K562 (cell line): ENCODE results near the gene CAMK2B. TPM values are rescaled to one million over a fixed set of nuclear protein-coding genes. Genes with fewer than 3 reads are reported as not detected.

Experiments
- ATAC-seq: fragments of 200-7000 bp; cut with Tn5 transposase; 3 replicates; pipeline ENCODE4 v1.9.1; 2020; ENCODE audit warnings: moderate library complexity
- BruUV-seq: library from RNA; stranded (reverse); fragments of 400-500 nt; replicated peaks from 2 replicates; lab custom pipeline; 2021; lab: Mats Ljungman, UMichigan
- CTCF ChIA-PET: fragments of 300-600 bp; formaldehyde crosslinking; extraction: SDS; loops from one replicate; lab custom pipeline; 2021; ENCODE audit warnings: low intra/inter-chr PET ratio; lab: Yijun Ruan, JAX
- POLR2A ChIA-PET: fragments of 300-600, 350-650 bp; sonication (Branson Sonifier 250); formaldehyde crosslinking; extraction: SDS; loops from one replicate; lab custom pipeline; 2021; ENCODE audit warnings: antibody characterized with exemption, inconsistent platforms; lab: Yijun Ruan, JAX
- DNase-seq, 4 experiments: peaks; one replicate each; pipeline versions ENCODE4 v3.0.0 to v3.0.0-alpha.2; 2011 to 2018; ENCODE audit warnings: low spot score in 3 of 4, mixed read lengths in 3 of 4; ENCODE audit errors: extremely low read depth in 1 of 4
- FAIRE-seq: peaks from 2 replicates; lab custom pipeline; 2011; peaks lifted over from hg19 to GRCh38; lab: Jason Lieb, UNC
- H2AFZ ChIP-seq: 2 replicates; pipeline ENCODE4 v1.6.0; 2011; ENCODE audit warnings: low read depth, low read length, control low read depth, inconsistent platforms
- H3K27ac ChIP-seq: fragments of 200-600 bp; 3 replicates; pipeline ENCODE4 v1.8.0; 2011; ENCODE audit warnings: low read depth, mild to moderate bottlenecking, control low read depth, inconsistent platforms, low read length, moderate library complexity, mixed read lengths; ENCODE audit errors: extremely low read depth
- H3K27me3 ChIP-seq, 2 experiments: fragments of 300-600 bp in 1 of 2; 2 replicates in 1 of 2; 3 replicates in 1 of 2; pipeline versions ENCODE4 v1.6.0 to v1.8.0; 2011; ENCODE audit warnings: inconsistent platforms in 2 of 2, low read length in 2 of 2, mild to moderate bottlenecking in 1 of 2, mixed read lengths in 1 of 2, moderate library complexity in 1 of 2; ENCODE audit not compliant: control insufficient read depth in 2 of 2, insufficient read depth in 2 of 2
- H3K36me3 ChIP-seq: fragments of 300-600 bp; 3 replicates; pipeline ENCODE4 v1.8.0; 2011; ENCODE audit warnings: mild to moderate bottlenecking, low read length, inconsistent platforms; ENCODE audit not compliant: control insufficient read depth, insufficient read depth
- H3K4me1 ChIP-seq, 2 experiments: fragments of 200-600 bp in 1 of 2; replicated peaks in 1 of 2; 2 replicates in 1 of 2; 3 replicates in 1 of 2; pipeline versions ENCODE4 v1.5.1 to v1.8.0; 2011; ENCODE audit warnings: inconsistent platforms in 2 of 2, low read length in 2 of 2, mild to moderate bottlenecking in 1 of 2, mixed read lengths in 1 of 2, moderate library complexity in 1 of 2; ENCODE audit not compliant: control insufficient read depth in 2 of 2, insufficient read depth in 2 of 2
- H3K4me2 ChIP-seq: 2 replicates; pipeline ENCODE4 v1.6.1; 2011; ENCODE audit warnings: low read length, control low read depth, inconsistent platforms, mixed read lengths; ENCODE audit not compliant: insufficient read depth
- H3K4me3 ChIP-seq: fragments of 200-600 bp; sonication (generic), shearing (Covaris generic); 2 replicates; pipeline ENCODE4 v1.5.1; 2016; ENCODE audit warnings: control low read depth, inconsistent platforms
- H3K79me2 ChIP-seq: fragments of 200-600 bp; 3 replicates; pipeline ENCODE4 v1.8.0; 2011; ENCODE audit warnings: low read length, inconsistent platforms; ENCODE audit not compliant: control insufficient read depth, insufficient read depth
- H3K9ac ChIP-seq, 2 experiments: 2 replicates each; pipeline versions ENCODE4 v1.6.0 to v1.6.1; 2011; ENCODE audit warnings: low read depth in 2 of 2, low read length in 2 of 2, control low read depth in 1 of 2, inconsistent platforms in 1 of 2, mild to moderate bottlenecking in 1 of 2, mixed read lengths in 1 of 2; ENCODE audit not compliant: insufficient read depth in 1 of 2
- H3K9me1 ChIP-seq: one replicate; pipeline ENCODE4 v1.6.0; 2011; ENCODE audit warnings: inconsistent platforms, mild to moderate bottlenecking, low read length, moderate library complexity; ENCODE audit not compliant: control insufficient read depth, insufficient read depth
- H3K9me3 ChIP-seq: replicated peaks from 2 replicates; pipeline ENCODE4 v1.5.1; 2011; ENCODE audit warnings: low read depth, low read length, inconsistent platforms; ENCODE audit not compliant: control insufficient read depth, insufficient read depth
- H4K20me1 ChIP-seq: replicated peaks from 2 replicates; pipeline ENCODE4 v1.6.1; 2011; ENCODE audit warnings: low read length, inconsistent platforms, mixed read lengths; ENCODE audit not compliant: control insufficient read depth, insufficient read depth
- BDP1 ChIP-seq: IDR thresholded peaks from 3 replicates; pipeline ENCODE4 v1.6.1; 2011; ENCODE audit not compliant: insufficient read length, insufficient read depth
- CEBPB ChIP-seq: fragments of 450-650 bp; IDR thresholded peaks from 2 replicates; pipeline ENCODE4 v1.6.1; 2016; ENCODE audit warnings: missing genetic modification characterization, missing compliant biosample characterization
- CTBP1 ChIP-seq: fragments of 450-650 bp; IDR thresholded peaks from 2 replicates; pipeline ENCODE4 v1.6.1; 2016; ENCODE audit warnings: borderline replicate concordance
- ELF2 ChIP-seq: fragments of 250-450 bp; sonication (Bioruptor Pico); IDR thresholded peaks from 2 replicates; pipeline ENCODE4 v1.5.0; 2021; ENCODE audit warnings: mild to moderate bottlenecking
- EZH2 ChIP-seq: IDR thresholded peaks from 2 replicates; pipeline ENCODE4 v1.6.1; 2012; ENCODE audit warnings: low read depth, mild to moderate bottlenecking, inconsistent platforms, low read length, borderline replicate concordance
- HINFP ChIP-seq: fragments of 450-650 bp; conservative IDR thresholded peaks from 2 replicates; pipeline ENCODE4 v1.6.1; 2016; ENCODE audit warnings: missing genetic modification characterization, low read depth, mild to moderate bottlenecking, control low read depth, missing compliant biosample characterization
- HMBOX1 ChIP-seq: sonication (generic); IDR thresholded peaks from 2 replicates; pipeline ENCODE4 v1.6.1; 2016
- HNRNPLL ChIP-seq: fragments of 200-400 bp; formaldehyde crosslinking; IDR thresholded peaks from 2 replicates; pipeline ENCODE4 v1.6.1; 2017; ENCODE audit warnings: low read length, low read depth, mild to moderate bottlenecking; ENCODE audit not compliant: poor library complexity, severe bottlenecking
- MAX ChIP-seq: sonication (generic); formaldehyde crosslinking; IDR thresholded peaks from 2 replicates; pipeline ENCODE4 v1.9.0; 2022; ENCODE audit warnings: mild to moderate bottlenecking, missing genetic modification reagents
- NR2F6 ChIP-seq: fragments of 450-650 bp; formaldehyde crosslinking; IDR thresholded peaks from 2 replicates; pipeline ENCODE4 v1.4.0; 2020; ENCODE audit warnings: mild to moderate bottlenecking
- POLR2B ChIP-seq: fragments of 450-650 bp; IDR thresholded peaks from 2 replicates; pipeline ENCODE4 v1.6.1; 2018; ENCODE audit warnings: low read depth; ENCODE audit not compliant: partially characterized antibody
- PTTG1 ChIP-seq: fragments of 450-650 bp; IDR thresholded peaks from 2 replicates; pipeline ENCODE4 v1.6.1; 2016; ENCODE audit warnings: low read depth, mild to moderate bottlenecking, missing genetic modification characterization, missing compliant biosample characterization
- TEAD1 ChIP-seq, 2 experiments: fragments of 450-650 bp in 1 of 2; sonication (generic) in 1 of 2; formaldehyde crosslinking; IDR thresholded peaks; 2 replicates each; pipeline versions ENCODE4 v1.4.0 to v1.8.0; 2020 to 2022; ENCODE audit warnings: mild to moderate bottlenecking in 2 of 2, missing genetic modification reagents in 1 of 2
- TEAD4 ChIP-seq, 2 experiments: sonication (generic) in 1 of 2; formaldehyde crosslinking in 1 of 2; IDR thresholded peaks; 2 replicates each; pipeline versions ENCODE4 v1.6.1 to v1.8.0; 2012 to 2022; ENCODE audit warnings: borderline replicate concordance in 1 of 2, inconsistent platforms in 1 of 2, low read length in 1 of 2, mild to moderate bottlenecking in 1 of 2, missing genetic modification reagents in 1 of 2
- USF1 ChIP-seq: sonication (generic); formaldehyde crosslinking; IDR thresholded peaks from 2 replicates; pipeline ENCODE4 v1.9.0; 2022; ENCODE audit warnings: mild to moderate bottlenecking, missing genetic modification reagents
- ZKSCAN3 ChIP-seq: fragments of 250-450 bp; sonication (Bioruptor Pico); IDR thresholded peaks from 2 replicates; pipeline ENCODE4 v1.4.0; 2020
- ZNF449 ChIP-seq: fragments of 250-450 bp; sonication (Bioruptor Pico); IDR thresholded peaks from 2 replicates; pipeline ENCODE4 v1.8.0; 2022; ENCODE audit warnings: moderate library complexity, mild to moderate bottlenecking, inconsistent platforms
- WGBS: fragments of 100-300 bp; shearing (Covaris generic); methylation state at CpG from one replicate; pipeline ENCODE4 v1.1.6; 2016; ENCODE audit warnings: low coverage, mixed read lengths; ENCODE audit not compliant: insufficient coverage; ENCODE audit errors: missing lambda C conversion rate; 5-methylcytosine and 5-hydroxymethylcytosine counted together
- in situ Hi-C: fragments of 300-500 bp; cut with MboI; formaldehyde crosslinking; loops from 4 replicates; pipeline ENCODE4 v1.15.0; 2018; ENCODE audit warnings: inconsistent platforms, mixed read lengths
- intact Hi-C: fragments of 100-400 bp; cut with micrococcal nuclease; formaldehyde crosslinking; loops from 2 replicates; pipeline ENCODE4 v1.14.2; 2022
- polyA plus RNA-seq, 8 experiments: library from polyadenylated mRNA; depleted of rRNA in 4 of 8; stranded (reverse) in 5 of 8; unstranded in 3 of 8; fragments of >200 nt; fragmentation: Nextera tagmentation in 2 of 8; fragmentation: Illumina TruSeq in 1 of 8; extraction: Ambion mirVana in 2 of 8; extraction: Trizol in 1 of 8; gene quantifications; 2 replicates each; pipeline versions ENCODE4 v1.2.1 to v1.2.3, GENCODE V29; 2011 to 2014; ENCODE audit warnings: inconsistent platforms in 1 of 8, missing spikeins in 1 of 8
- total RNA-seq, 7 experiments: library from RNA; depleted of rRNA in 6 of 7; stranded (reverse); fragments of >200 nt in 6 of 7; fragmentation: Illumina TruSeq in 2 of 7; extraction: Trizol in 2 of 7; gene quantifications; 2 replicates each; pipeline versions ENCODE4 v1.2.1 to v1.2.3, GENCODE V29; 2011 to 2021; ENCODE audit warnings: low replicate concordance in 1 of 7

The CAMK2B gene
- total and polyA plus RNA-seq, 9 of the 15 experiments (the other 6 are each of a cell fraction or from before 2014, with no cell fraction given) = 0.04 to 0.09 (median 0.05) TPM; not detected in 4

GRCh38 chr7:44249639-44250234, 75.7 kb downstream of the CAMK2B start:
- in situ Hi-C loops = loop anchor here (10.0 kb wide), 1 partner anchor 225 kb away; no protein-coding TSS in a partner anchor
- H4K20me1 ChIP-seq = peaks cover 5% of the 10 kb centered on the region
- intact Hi-C loops = no loop called here
- 0 out of 4 replicates have a peak overlapping the region, but pooled peaks of 1 of the 2 experiments have one; percentile 52 for H3K9ac ChIP-seq
- no TSS peak for BruUV-seq
- H3K4me2 ChIP-seq = no peak overlapping the region
- H3K27ac ChIP-seq = no peak overlapping the region
- ATAC-seq (peak; percentile 70), FAIRE-seq (no peak), DNase-seq (peak in 2 of 4 experiments; percentile 45 to 47)
- H3K4me3 ChIP-seq = no peak overlapping the region
- peaks cover 7 to 27% of the 10 kb centered on the region in 2 experiments; a peak in 4 of 5 replicates for H3K27me3 ChIP-seq
- H3K4me1 ChIP-seq = peaks cover 0 to 12% of the 10 kb centered on the region in 2 experiments; a peak in 2 of 5 replicates
- peaks cover 4% of the 10 kb centered on the region for H3K9me1 ChIP-seq
- no peaks in the 10 kb centered on the region for H3K9me3 ChIP-seq
- POLR2A ChIA-PET = no interaction called here
- no peaks in the 10 kb centered on the region for H3K36me3 ChIP-seq
- CTCF ChIA-PET = no interaction called here
- H3K79me2 ChIP-seq = no peaks in the 10 kb centered on the region
- no peak overlapping the region for H2AFZ ChIP-seq
- 11% methylated on average over 15 of the region's 15 CpGs for WGBS
- TF ChIP-seq TEAD1 (CRISPR knock-in tag; IDR thresholded peaks at IDR 0.05) (no peak), EZH2 (no peak), POLR2B (no peak), ZNF449 (no peak), HINFP (tag) (no peak), USF1 (CRISPR knock-in tag) (peak; percentile 60), ZKSCAN3 (CRISPR knock-in tag) (no peak), PTTG1 (tag) (no peak), MAX (peak; percentile 69; the same call in 1 of the 2 replicates), NR2F6 (CRISPR knock-in tag) (no peak), CTBP1 (peak; percentile 53; the same call in 1 of the 2 replicates), HNRNPLL (no peak), BDP1 (no peak), CEBPB (no peak), ELF2 (no peak), TEAD4 (IDR thresholded peaks at IDR 0.05; ENCODE audit: low read length) (no peak), TEAD4 (CRISPR knock-in tag; IDR thresholded peaks at IDR 0.05; ENCODE audit: borderline replicate concordance) (no peak), HMBOX1 (no peak)
